IMR-90 (cell line): ENCODE results near the gene MAML2. TPM values are rescaled to one million over a fixed set of nuclear protein-coding genes. Genes with fewer than 3 reads are reported as not detected.

Source experiments
- ATAC-seq: fragments of 200-7000 bp; cut with Tn5 transposase; 2 replicates; pipeline ENCODE4 v1.9.1; 2020; ENCODE audit warnings: low read depth, mild to moderate bottlenecking, moderate library complexity
- BruUV-seq: library from RNA; stranded (reverse); fragments of 400-500 nt; replicated peaks from 2 replicates; lab custom pipeline; 2021; lab: Mats Ljungman, UMichigan
- CTCF ChIA-PET: fragments of 300-600 bp; formaldehyde crosslinking; extraction: SDS; loops from one replicate; lab custom pipeline; 2021; ENCODE audit warnings: antibody characterized with exemption; lab: Yijun Ruan, JAX
- POLR2A ChIA-PET: fragments of 300-600 bp; sonication (Branson Sonifier 250); formaldehyde crosslinking; loops from one replicate; lab custom pipeline; 2022; ENCODE audit warnings: antibody characterized with exemption; ENCODE audit not compliant: unreplicated experiment; lab: Charles Lee
- DNase-seq: peaks from one replicate; pipeline ENCODE4 v3.0.0; 2013
- H2AFZ ChIP-seq: replicated peaks from 2 replicates; pipeline ENCODE3; 2013; ENCODE audit warnings: low read length, mild to moderate bottlenecking; ENCODE audit not compliant: poor library complexity
- H2AK5ac ChIP-seq: 2 replicates; pipeline ENCODE4 v1.6.1; 2013; ENCODE audit warnings: low read depth, low read length, inconsistent platforms
- H2AK9ac ChIP-seq: replicated peaks from 2 replicates; pipeline ENCODE3; 2013; ENCODE audit warnings: mild to moderate bottlenecking, low read depth, low read length, moderate library complexity; ENCODE audit not compliant: poor library complexity
- H2BK120ac ChIP-seq: 2 replicates; pipeline ENCODE4 v1.6.1; 2013; ENCODE audit warnings: low read depth, low read length, inconsistent platforms
- H2BK15ac ChIP-seq: 3 replicates; pipeline ENCODE4 v1.6.1; 2013; ENCODE audit warnings: low read depth, low read length, inconsistent platforms
- H2BK20ac ChIP-seq: 2 replicates; pipeline ENCODE4 v1.6.1; 2013; ENCODE audit warnings: low read depth, mild to moderate bottlenecking, inconsistent platforms, low read length, moderate library complexity
- H2BK5ac ChIP-seq: 2 replicates; pipeline ENCODE4 v1.6.1; 2013; ENCODE audit warnings: mild to moderate bottlenecking, low read depth, low read length, inconsistent platforms; ENCODE audit not compliant: poor library complexity, severe bottlenecking
- H3K14ac ChIP-seq: replicated peaks from 2 replicates; pipeline ENCODE4 v1.6.1; 2013; ENCODE audit warnings: low read depth, low read length, inconsistent platforms
- H3K18ac ChIP-seq: 2 replicates; pipeline ENCODE4 v1.6.1; 2013; ENCODE audit warnings: low read depth, low read length, control low read depth
- H3K23ac ChIP-seq: 2 replicates; pipeline ENCODE4 v1.6.1; 2013; ENCODE audit warnings: low read depth, low read length, inconsistent platforms
- H3K27ac ChIP-seq: 2 replicates; pipeline ENCODE4 v1.5.1; 2013; ENCODE audit warnings: mild to moderate bottlenecking, control low read depth, low read length; ENCODE audit not compliant: insufficient read depth
- H3K27me3 ChIP-seq: 2 replicates; pipeline ENCODE4 v1.6.1; 2013; ENCODE audit warnings: low read length; ENCODE audit not compliant: control insufficient read depth, insufficient read depth
- H3K36me3 ChIP-seq: 2 replicates; pipeline ENCODE4 v1.6.1; 2013; ENCODE audit warnings: low read length, mixed read lengths; ENCODE audit not compliant: control insufficient read depth, insufficient read depth
- H3K4ac ChIP-seq: 2 replicates; pipeline ENCODE4 v1.6.1; 2013; ENCODE audit warnings: low read depth, low read length, inconsistent platforms
- H3K4me1 ChIP-seq: 2 replicates; pipeline ENCODE4 v1.6.1; 2013; ENCODE audit warnings: low read length, mixed read lengths; ENCODE audit not compliant: control insufficient read depth, insufficient read depth
- H3K4me2 ChIP-seq: 2 replicates; pipeline ENCODE4 v1.6.1; 2013; ENCODE audit warnings: low read depth, mild to moderate bottlenecking, control low read depth, low read length, moderate library complexity
- H3K4me3 ChIP-seq: 2 replicates; pipeline ENCODE4 v1.5.1; 2013; ENCODE audit warnings: low read depth, mild to moderate bottlenecking, control low read depth, low read length, moderate library complexity; ENCODE audit not compliant: insufficient read depth
- H3K56ac ChIP-seq: 2 replicates; pipeline ENCODE4 v1.6.1; 2013; ENCODE audit warnings: low read length, inconsistent platforms; ENCODE audit not compliant: insufficient read depth; ENCODE audit errors: extremely low read depth
- H3K79me1 ChIP-seq, 2 experiments: 2 replicates each; pipeline ENCODE4 v1.6.1; 2013; ENCODE audit warnings: low read length in 2 of 2, inconsistent platforms in 1 of 2, low read depth in 1 of 2
- H3K9ac ChIP-seq: 2 replicates; pipeline ENCODE4 v1.6.1; 2013; ENCODE audit warnings: low read depth, low read length, control low read depth
- H3K9me1 ChIP-seq: 2 replicates; pipeline ENCODE4 v1.6.1; 2013; ENCODE audit warnings: low read length, inconsistent platforms; ENCODE audit not compliant: insufficient read depth
- H3K9me3 ChIP-seq: 2 replicates; pipeline ENCODE4 v1.6.1; 2013; ENCODE audit warnings: low read length; ENCODE audit not compliant: control insufficient read depth, insufficient read depth
- H4K20me1 ChIP-seq: 2 replicates; pipeline ENCODE4 v1.6.1; 2013; ENCODE audit warnings: low read length, inconsistent platforms; ENCODE audit not compliant: insufficient read depth
- H4K5ac ChIP-seq: 2 replicates; pipeline ENCODE4 v1.6.1; 2013; ENCODE audit warnings: mild to moderate bottlenecking, low read depth, low read length, control low read depth
- H4K8ac ChIP-seq, 2 experiments: 2 replicates each; pipeline ENCODE4 v1.6.1; 2013; ENCODE audit warnings: low read depth in 2 of 2, low read length in 2 of 2, control low read depth in 1 of 2, inconsistent platforms in 1 of 2
- H4K91ac ChIP-seq: 2 replicates; pipeline ENCODE4 v1.6.1; 2013; ENCODE audit warnings: low read depth, low read length, inconsistent platforms; ENCODE audit not compliant: insufficient read depth
- BHLHE40 ChIP-seq: fragments of 150-350 bp; IDR thresholded peaks from 2 replicates; pipeline ENCODE4 v1.6.1; 2016; ENCODE audit warnings: mild to moderate bottlenecking, low read depth, low read length
- CHD1 ChIP-seq: IDR thresholded peaks from 2 replicates; pipeline ENCODE4 v1.6.1; 2012; ENCODE audit warnings: low read depth, low read length, improper control_type of control experiment
- FOS ChIP-seq: fragments of 150-350 bp; IDR thresholded peaks from 2 replicates; pipeline ENCODE4 v1.6.1; 2016; ENCODE audit warnings: low read depth, low read length
- MAFK ChIP-seq: IDR thresholded peaks from 2 replicates; pipeline ENCODE4 v1.6.1; 2012; ENCODE audit warnings: low read depth, low read length, improper control_type of control experiment
- MXI1 ChIP-seq: IDR thresholded peaks from 2 replicates; pipeline ENCODE4 v1.6.1; 2012; ENCODE audit warnings: low read depth, mild to moderate bottlenecking, low read length, moderate library complexity, borderline replicate concordance
- POLR2A ChIP-seq: IDR thresholded peaks from 2 replicates; pipeline ENCODE4 v1.6.1; 2012; ENCODE audit warnings: mild to moderate bottlenecking, low read depth, low read length
- RFX5 ChIP-seq: IDR thresholded peaks from 2 replicates; pipeline ENCODE4 v1.8.0; 2012; ENCODE audit warnings: low read depth, mild to moderate bottlenecking, low read length, moderate library complexity
- SMC3 ChIP-seq: fragments of 150-350 bp; IDR thresholded peaks from 2 replicates; pipeline ENCODE4 v1.6.1; 2016; ENCODE audit warnings: low read depth, mild to moderate bottlenecking, antibody characterized with exemption, low read length, moderate library complexity
- WGBS, 2 experiments: methylation state at CpG; one replicate each; pipeline versions ENCODE4 v1.1.5 to v1.1.7; 2013; ENCODE audit warnings: missing lambda C conversion rate in 2 of 2; ENCODE audit not compliant: insufficient read length in 1 of 2; ENCODE audit errors: extremely low coverage in 2 of 2; 5-methylcytosine and 5-hydroxymethylcytosine counted together
- dilution Hi-C: fragments of 300-500 bp; cut with HindIII; formaldehyde crosslinking; loops from one replicate; pipeline ENCODE4 v1.14.3; 2018; ENCODE audit warnings: low sequenced_read_pairs; ENCODE audit not compliant: unreplicated experiment
- in situ Hi-C: fragments of 300-500 bp; cut with MboI; formaldehyde crosslinking; loops from 3 replicates; pipeline ENCODE4 v1.14.3; 2019; ENCODE audit warnings: low sequenced_read_pairs, inconsistent platforms, mixed read lengths
- intact Hi-C: fragments of 100-400 bp; cut with micrococcal nuclease; formaldehyde crosslinking; loops from 2 replicates; pipeline ENCODE4 v1.10.0; 2022
- polyA plus RNA-seq, 3 experiments: library from polyadenylated mRNA; depleted of rRNA; stranded (reverse); fragments of >200 nt; gene quantifications; 2 replicates each; pipeline ENCODE4 v1.2.3, GENCODE V29; 2012; ENCODE audit warnings: low replicate concordance in 1 of 3
- total RNA-seq: library from RNA; depleted of rRNA; stranded (reverse); fragments of >200 nt; gene quantifications from 2 replicates; pipeline ENCODE4 v1.2.3, GENCODE V29; 2012
- TF ChIP-seq, protein P1 (sequence below): conservative IDR thresholded peaks from 2 replicates; pipeline ENCODE4 v1.5.1; 2012; ENCODE audit warnings: mild to moderate bottlenecking, low read depth, low read length, improper control_type of control experiment

The MAML2 gene
- total and polyA plus RNA-seq, 2 of the 4 experiments (the other 2 are of a cell fraction): 15.0 to 19.5 TPM

DNA sequence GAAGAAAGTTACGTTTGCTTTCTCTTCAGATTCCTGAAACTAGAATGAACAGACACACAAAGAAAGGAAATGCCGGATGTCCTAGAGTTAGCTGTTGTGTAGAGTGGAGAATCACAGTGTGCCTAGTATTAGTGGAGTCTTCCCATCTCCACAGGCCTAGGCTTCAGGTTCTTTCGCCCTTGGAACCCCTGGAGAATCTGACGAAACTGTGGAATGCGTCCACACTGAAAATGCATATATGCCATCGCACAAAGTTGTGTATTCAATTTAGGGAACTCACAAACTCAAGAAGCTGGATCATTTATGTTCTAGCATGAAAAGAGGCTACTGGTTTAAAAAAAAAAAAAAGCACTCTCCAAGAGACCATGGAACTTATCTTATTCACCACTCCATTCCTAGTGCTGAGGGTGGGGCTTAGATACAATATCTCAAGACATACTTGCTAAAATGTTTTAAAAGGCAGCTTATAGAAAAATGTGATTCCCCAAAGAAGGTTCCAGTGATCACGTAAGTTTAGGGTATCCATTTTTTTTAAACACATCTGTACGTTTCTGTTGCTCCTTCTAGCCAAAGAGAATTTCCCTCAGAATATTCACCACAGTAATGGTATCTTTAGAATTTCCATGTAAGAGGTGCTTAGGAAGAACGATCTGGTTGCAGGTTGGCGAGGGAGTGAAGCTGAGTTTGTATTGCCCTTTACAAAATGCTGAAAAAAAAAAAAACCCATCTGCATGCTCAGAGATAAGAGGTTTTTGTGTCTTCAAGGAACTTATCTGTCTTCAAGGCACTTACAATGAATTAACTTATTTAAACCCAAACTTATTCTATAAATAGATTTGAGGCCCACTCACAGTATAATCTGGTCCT, 20.0 kb downstream of the MAML2 start (continued):
- TF ChIP-seq, protein P1, sequence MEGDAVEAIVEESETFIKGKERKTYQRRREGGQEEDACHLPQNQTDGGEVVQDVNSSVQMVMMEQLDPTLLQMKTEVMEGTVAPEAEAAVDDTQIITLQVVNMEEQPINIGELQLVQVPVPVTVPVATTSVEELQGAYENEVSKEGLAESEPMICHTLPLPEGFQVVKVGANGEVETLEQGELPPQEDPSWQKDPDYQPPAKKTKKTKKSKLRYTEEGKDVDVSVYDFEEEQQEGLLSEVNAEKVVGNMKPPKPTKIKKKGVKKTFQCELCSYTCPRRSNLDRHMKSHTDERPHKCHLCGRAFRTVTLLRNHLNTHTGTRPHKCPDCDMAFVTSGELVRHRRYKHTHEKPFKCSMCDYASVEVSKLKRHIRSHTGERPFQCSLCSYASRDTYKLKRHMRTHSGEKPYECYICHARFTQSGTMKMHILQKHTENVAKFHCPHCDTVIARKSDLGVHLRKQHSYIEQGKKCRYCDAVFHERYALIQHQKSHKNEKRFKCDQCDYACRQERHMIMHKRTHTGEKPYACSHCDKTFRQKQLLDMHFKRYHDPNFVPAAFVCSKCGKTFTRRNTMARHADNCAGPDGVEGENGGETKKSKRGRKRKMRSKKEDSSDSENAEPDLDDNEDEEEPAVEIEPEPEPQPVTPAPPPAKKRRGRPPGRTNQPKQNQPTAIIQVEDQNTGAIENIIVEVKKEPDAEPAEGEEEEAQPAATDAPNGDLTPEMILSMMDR: no peak

DNA sequence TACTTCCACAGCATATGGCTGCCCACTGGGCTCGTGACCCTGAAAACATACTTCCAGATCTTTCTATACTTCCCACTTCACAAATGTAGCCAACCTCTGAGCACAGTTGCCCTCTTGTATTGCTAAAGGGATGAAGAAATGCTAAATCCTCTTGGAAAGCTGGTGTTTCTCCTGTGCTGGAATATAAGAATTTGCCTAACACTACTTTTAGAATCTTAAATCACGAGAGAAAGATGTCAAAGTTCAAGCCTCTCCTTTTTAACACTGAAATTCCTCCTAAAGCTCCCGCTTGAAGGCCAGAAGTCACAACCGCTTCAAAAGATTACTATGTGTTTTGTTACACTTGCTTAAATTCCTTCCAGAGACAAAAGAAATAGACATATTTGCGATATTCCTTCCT, 21.9 kb downstream of the MAML2 start:
- intact Hi-C loops (no loop called here), in situ Hi-C loops (no loop called here), dilution Hi-C loops (no loop called here)
- DNase-seq (no peak), ATAC-seq (no peak)
- no peak overlapping the region for H2BK120ac ChIP-seq
- no peak overlapping the region for H3K4me2 ChIP-seq
- no peak overlapping the region for H2BK15ac ChIP-seq
- H3K56ac ChIP-seq: no peak overlapping the region
- no peak overlapping the region for H3K9ac ChIP-seq
- no peak overlapping the region for H4K5ac ChIP-seq
- H3K9me3 ChIP-seq: no peaks in the 10 kb centered on the region
- H3K4me1 ChIP-seq: peaks cover 25% of the 10 kb centered on the region
- H4K8ac ChIP-seq: no peak overlapping the region; a peak in 1 of 4 replicates
- H3K36me3 ChIP-seq: peaks cover 6% of the 10 kb centered on the region
- peak overlapping the region; percentile 18; the same call in 1 of the 2 replicates for H3K23ac ChIP-seq
- H2BK20ac ChIP-seq: no peak overlapping the region
- WGBS, 2 experiments: no CpG with 5 or more reads among the region's 5 CpGs
- TF ChIP-seq FOS: no peak
- TF ChIP-seq MXI1: no peak
- no peak for TF ChIP-seq RFX5
- TF ChIP-seq CHD1: no peak
- TF ChIP-seq SMC3: no peak
- no peak for TF ChIP-seq POLR2A
- no peak for TF ChIP-seq BHLHE40
- TF ChIP-seq MAFK: no peak
- ChIA-PET CTCF (no interaction called here), POLR2A (no interaction called here)
- no peak overlapping the region for H2AK5ac ChIP-seq
- no peaks in the 10 kb centered on the region for H4K20me1 ChIP-seq
- H2BK5ac ChIP-seq: no peak overlapping the region
- peaks cover 36 to 88% of the 10 kb centered on the region in 2 experiments for H3K79me1 ChIP-seq
- no peak overlapping the region for H2AFZ ChIP-seq
- no peak overlapping the region for H4K91ac ChIP-seq
- H3K4ac ChIP-seq: peak overlapping the region; percentile 1; the same call in 1 of the 2 replicates
- no peak overlapping the region for H3K27ac ChIP-seq
- H3K27me3 ChIP-seq: no peaks in the 10 kb centered on the region
- no peak overlapping the region; the same call in 1 of the 2 replicates for H3K14ac ChIP-seq
- no peak overlapping the region for H2AK9ac ChIP-seq
- no peak overlapping the region for H3K4me3 ChIP-seq
- no TSS peak for BruUV-seq
- no peak overlapping the region for H3K18ac ChIP-seq
- peaks cover 14% of the 10 kb centered on the region for H3K9me1 ChIP-seq
